Stimulated activated CD4-positive, alpha-beta T cell treated with anti-CD3 and anti-CD28 coated beads, Interleukin-1b, Interleukin-23, amount 100 ng/mL, for 24 hours (primary cell): ENCODE data around the gene P2RX2.

Experiments
- DNase-seq, 4 experiments: peaks; one replicate each; pipeline ENCODE4 v3.0.0-alpha.2; 2020; ENCODE audit warnings: low read depth in 4 of 4, low spot score in 1 of 4

The P2RX2 gene

DNA sequence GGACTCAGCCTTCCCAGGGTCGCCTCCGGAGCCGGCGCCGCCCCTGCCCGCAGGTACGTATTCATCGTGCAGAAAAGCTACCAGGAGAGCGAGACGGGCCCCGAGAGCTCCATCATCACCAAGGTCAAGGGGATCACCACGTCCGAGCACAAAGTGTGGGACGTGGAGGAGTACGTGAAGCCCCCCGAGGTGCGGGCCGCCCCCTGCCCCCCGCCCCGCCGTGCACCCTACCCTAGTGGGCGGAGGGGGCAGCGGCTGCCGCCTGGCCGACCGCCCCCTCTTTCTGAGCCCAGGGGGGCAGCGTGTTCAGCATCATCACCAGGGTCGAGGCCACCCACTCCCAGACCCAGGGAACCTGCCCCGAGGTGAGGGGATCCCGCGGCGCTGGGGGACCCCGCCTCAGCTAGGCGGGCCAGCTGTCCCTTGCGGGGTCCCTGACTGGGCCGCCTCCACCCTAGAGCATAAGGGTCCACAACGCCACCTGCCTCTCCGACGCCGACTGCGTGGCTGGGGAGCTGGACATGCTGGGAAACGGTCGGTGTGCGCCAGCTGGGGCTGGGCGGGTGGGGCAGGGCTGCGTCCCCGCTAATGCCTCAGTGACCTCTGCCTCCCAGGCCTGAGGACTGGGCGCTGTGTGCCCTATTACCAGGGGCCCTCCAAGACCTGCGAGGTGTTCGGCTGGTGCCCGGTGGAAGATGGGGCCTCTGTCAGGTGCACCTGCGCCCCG, 973 bp downstream of the P2RX2 start:
- DNase-seq = no peak

GRCh38 chr12:132620113-132620898, 1.7 kb downstream of the P2RX2 start:
- no peak for DNase-seq

- DNase-seq = no peak
These were observed 2.5 kb downstream of the P2RX2 start for GRCh38 chr12:132620899-132621656.

DNA sequence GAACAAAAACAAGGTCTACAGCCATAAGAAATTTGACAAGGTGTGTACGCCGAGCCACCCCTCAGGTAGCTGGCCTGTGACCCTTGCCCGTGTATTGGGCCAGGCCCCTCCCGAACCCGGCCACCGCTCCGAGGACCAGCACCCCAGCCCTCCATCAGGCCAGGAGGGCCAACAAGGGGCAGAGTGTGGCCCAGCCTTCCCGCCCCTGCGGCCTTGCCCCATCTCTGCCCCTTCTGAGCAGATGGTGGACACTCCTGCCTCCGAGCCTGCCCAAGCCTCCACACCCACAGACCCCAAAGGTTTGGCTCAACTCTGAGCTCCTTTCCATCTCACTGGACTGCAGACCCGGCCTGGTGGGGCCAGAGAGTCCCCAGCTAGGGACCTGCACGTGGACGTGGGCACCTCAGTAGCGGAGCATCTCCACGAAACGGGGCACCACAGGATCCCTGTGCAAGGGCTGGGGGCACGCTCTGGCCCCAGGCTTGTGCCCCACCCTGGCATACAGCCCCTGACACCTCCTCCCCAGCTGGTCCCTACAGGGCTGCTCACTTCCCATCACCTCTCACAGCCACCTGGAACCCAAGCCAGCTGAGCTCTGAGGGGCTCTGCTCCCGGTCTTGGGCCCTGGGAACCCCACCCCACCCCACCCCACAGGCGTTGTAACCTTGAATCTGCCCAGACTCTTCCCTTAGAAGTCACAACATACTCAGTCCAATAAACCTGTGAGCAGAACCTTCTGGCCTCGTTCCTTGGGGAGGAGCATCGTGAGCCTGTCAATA, 3.3 kb downstream of the P2RX2 start:
- no peak for DNase-seq

DNA sequence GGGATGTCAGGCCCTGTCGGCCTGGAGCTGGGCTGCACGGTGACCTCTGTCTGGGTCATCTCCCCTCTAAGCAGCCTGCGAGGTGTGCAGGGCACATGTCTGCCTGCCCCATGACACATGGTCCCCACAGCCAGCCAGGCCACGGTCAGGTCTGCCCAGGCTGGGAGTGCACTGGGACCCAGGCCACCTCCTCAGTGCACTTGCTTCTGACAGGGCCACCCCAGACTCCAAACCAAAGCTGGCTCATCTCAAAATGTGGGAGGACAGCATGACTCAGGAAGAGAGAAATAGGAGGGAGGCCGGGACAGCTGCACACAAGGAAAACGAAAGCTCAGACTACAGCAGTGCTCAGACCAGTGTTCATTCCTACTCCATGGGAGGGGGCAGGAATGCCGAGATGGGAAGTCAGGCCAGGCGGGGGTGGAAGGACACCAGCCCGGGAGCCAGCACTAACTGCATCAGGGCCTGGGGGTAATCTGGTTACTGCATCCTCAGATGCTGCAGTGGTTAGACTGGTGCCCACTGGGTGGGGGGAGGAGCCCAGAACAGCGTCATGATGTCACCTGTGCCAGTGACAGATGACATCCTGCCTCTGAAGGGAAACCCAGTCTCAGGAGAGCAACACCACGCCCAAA, 4.0 kb downstream of the P2RX2 start:
- no peak for DNase-seq

DNA sequence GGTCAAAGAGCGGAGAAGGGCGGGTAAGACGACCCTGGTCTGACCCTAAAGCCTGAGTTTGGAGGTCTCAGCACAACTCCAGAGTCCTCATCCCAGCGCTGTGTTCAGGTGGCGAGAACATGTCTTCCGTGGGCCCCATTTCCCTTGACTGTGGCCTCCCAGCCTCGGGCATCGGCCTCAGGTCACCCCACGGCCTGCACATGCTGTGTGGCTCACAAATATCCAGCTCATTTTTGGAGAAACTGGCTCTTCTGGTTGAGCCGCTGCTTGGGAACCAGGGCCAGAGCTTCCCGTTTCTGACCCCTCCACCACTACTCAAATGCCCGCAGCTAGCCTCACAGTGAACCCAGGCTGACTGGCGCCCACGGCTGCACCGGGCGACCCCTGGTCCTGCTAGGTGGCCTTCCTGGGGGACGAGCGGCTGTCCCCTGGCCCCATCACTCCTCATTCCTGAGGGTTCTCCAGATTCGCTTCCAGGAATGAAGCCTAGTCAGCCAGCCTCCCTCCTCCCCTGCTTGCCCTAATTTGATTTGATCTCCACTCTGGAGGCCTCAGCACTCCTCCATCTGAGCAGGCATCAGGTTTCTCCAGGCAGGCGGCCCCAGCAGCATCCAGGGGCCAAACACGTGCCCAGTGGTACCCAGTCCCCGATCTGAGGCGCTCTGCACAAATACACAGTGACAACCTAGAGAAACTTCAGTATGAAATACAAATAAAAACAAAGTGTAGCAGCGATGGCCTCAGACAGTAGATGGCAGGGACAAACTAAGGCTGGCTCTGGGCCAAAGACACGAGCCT, 4.7 kb downstream of the P2RX2 start:
- no peak for DNase-seq

GRCh38 chr12:132624186-132624855, 5.7 kb downstream of the P2RX2 start:
- no peak for DNase-seq

GRCh38 chr12:132624910-132625630, 6.5 kb downstream of the P2RX2 start:
- DNase-seq = no peak

- no peak for DNase-seq
These were observed 7.3 kb downstream of the P2RX2 start for GRCh38 chr12:132625731-132626430.

GRCh38 chr12:132629330-132629729, 10.8 kb downstream of the P2RX2 start:
- DNase-seq = no peak

DNA sequence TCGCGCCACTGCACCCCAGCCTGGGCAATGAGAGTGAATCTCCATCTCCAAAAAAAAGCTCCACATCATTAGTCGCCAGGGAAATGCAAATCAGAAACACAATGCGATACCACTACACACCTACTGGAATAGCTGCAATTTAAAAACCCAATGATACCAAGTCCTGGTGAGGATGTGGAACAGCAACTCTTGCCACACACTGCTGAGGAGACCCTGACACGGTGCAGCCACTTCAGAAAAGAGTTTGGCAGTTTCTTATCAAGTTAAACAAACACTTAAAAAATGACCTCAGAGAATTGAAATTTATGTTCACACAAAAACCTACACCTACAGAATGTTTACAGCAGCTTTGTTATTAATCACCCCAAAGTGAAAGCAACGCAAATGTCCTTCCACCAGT, 12.1 kb downstream of the P2RX2 start:
- no peak for DNase-seq

DNA sequence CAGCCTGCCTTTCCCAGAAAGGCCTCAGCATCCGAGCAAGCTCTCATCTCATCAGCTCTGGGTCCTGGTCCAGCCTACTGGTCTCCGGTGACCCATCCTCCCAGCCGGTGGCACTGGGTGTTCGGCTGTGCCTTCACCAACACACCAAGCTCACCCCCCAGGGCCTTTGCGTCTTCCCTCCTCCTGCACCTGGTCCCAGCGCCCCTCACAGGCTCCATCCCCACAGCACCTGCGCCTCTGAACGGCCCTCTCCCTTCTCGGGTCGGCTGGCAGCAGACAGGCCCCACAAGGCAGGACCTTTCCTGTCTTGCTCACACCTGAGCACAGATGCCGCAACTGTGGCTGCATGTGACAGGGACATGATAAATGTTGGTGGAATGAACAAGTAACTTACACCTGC, 13.1 kb downstream of the P2RX2 start:
- no peak for DNase-seq

DNA sequence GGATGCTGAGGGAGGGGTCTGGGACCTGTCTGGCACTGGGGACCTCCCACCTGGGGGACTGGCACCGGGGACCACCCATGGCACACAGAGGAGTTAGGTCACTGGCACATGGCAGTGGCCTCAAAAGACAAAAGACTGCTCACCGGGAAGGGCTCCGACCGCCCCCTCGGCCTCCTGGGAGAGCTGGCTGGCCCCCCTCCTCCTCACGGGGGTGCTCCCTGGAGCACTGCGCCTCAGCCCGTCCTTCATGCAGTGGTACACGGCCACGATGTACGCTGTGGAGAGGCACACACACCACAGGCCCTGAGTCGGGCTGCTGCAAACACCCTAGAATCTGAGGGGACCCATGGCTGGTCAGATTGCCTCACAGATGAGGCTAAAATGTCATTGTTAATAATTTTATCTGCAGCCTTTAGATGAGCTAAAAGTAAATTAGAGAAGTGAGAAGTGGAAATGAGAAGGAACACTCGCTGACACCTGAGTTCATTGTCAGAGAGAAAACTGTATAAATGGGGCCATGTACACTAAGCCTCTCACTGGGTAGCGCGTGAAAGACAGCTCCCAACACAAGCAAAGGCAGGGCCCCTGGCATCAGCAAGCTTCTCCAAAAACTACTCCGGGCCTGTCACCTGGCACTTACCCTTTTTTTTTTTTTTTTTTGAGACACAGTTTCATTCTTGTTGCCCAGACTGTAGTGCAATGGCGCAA, 14.1 kb downstream of the P2RX2 start:
- no peak for DNase-seq

GRCh38 chr12:132633398-132633797, 14.8 kb downstream of the P2RX2 start:
- no peak for DNase-seq

DNA sequence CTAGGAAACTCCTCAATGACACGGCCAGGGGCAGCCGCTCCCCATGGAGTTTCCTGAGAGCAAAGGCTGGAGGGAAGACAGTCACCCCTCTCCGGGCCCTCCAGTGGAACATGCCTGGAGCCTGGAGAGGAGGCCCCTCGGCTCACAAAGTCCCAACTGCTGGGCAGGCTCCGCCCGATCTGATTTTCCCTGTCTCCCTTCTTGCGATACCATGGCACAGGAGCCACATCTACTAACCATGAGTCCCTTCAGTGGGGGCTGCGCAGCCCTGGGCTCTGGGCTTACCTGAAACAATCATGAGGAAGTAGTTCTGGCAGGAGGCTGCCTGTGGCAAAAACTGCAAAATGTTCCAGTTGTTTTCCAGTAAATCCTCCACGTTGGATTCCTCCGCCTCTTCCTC, 15.3 kb downstream of the P2RX2 start:
- DNase-seq = no peak

DNA sequence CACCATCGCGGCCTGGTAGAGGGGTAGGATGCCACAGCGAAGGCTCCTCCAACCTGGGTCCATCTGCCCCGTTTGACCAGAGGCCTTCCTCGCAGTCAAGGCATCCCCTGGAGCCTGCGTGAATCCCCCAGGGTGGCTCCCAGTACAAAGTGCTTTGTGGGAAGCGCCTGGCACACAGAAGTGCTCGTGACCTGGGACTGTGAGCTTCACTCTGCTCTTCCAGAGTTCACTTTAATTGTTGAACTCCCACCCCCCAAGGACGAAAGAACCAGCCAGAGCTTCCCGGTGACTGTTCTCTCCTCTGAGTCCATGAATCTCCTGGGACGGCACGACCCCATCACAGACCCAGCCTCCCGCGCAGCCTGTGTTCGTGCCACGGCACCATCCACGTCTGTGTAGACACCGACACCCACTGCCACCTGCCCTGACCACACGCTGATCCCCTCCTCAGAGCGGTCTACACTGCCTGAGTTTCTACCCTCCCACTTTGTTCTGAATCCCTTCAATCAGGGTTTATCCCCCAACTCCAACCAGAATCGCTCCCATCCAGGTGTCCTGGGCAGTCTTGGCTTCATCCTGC, 15.9 kb downstream of the P2RX2 start:
- no peak for DNase-seq
